K562 (cell line): Measurements from ENCODE around the gene CSK. TPM values are rescaled to one million over a fixed set of nuclear protein-coding genes. Genes with fewer than 3 reads are reported as not detected.
A peak's percentile ranks its signal among the peaks of the same experiment; 100 is the strongest.

Source experiments
- DEAF1 ChIP-seq: fragments of 450-650 bp; formaldehyde crosslinking; IDR thresholded peaks from 2 replicates; pipeline ENCODE4 v1.4.0; 2020; ENCODE audit warnings: mild to moderate bottlenecking, moderate library complexity
- GTF2F1 ChIP-seq: IDR thresholded peaks from 2 replicates; pipeline ENCODE4 v1.6.1; 2011; ENCODE audit warnings: low read depth, low read length, improper control_type of control experiment
- RBFOX2 ChIP-seq: fragments of 200-400 bp; formaldehyde crosslinking; IDR thresholded peaks from 2 replicates; pipeline ENCODE4 v1.6.1; 2017; ENCODE audit warnings: low read depth, mild to moderate bottlenecking, low read length, moderate library complexity
- RNF219 ChIP-seq: fragments of 250-450 bp; sonication (Bioruptor Pico); IDR thresholded peaks from 2 replicates; pipeline ENCODE4 v1.5.0; 2022; ENCODE audit warnings: mild to moderate bottlenecking
- TEAD1 ChIP-seq, 2 experiments: fragments of 450-650 bp in 1 of 2; sonication (generic) in 1 of 2; formaldehyde crosslinking; IDR thresholded peaks; 2 replicates each; pipeline versions ENCODE4 v1.4.0 to v1.8.0; 2020 to 2022; ENCODE audit warnings: mild to moderate bottlenecking in 2 of 2, missing genetic modification reagents in 1 of 2
- ZNF76 ChIP-seq: fragments of 250-450 bp; sonication (Bioruptor Pico); IDR thresholded peaks from 2 replicates; pipeline ENCODE4 v1.4.0; 2020; ENCODE audit warnings: mild to moderate bottlenecking, moderate library complexity, borderline replicate concordance
- polyA plus RNA-seq, 8 experiments: library from polyadenylated mRNA; depleted of rRNA in 4 of 8; stranded (reverse) in 5 of 8; unstranded in 3 of 8; fragments of >200 nt; fragmentation: Nextera tagmentation in 2 of 8; fragmentation: Illumina TruSeq in 1 of 8; extraction: Ambion mirVana in 2 of 8; extraction: Trizol in 1 of 8; gene quantifications; 2 replicates each; pipeline versions ENCODE4 v1.2.1 to v1.2.3, GENCODE V29; 2011 to 2014; ENCODE audit warnings: inconsistent platforms in 1 of 8, missing spikeins in 1 of 8
- total RNA-seq, 7 experiments: library from RNA; depleted of rRNA in 6 of 7; stranded (reverse); fragments of >200 nt in 6 of 7; fragmentation: Illumina TruSeq in 2 of 7; extraction: Trizol in 2 of 7; gene quantifications; 2 replicates each; pipeline versions ENCODE4 v1.2.1 to v1.2.3, GENCODE V29; 2011 to 2021; ENCODE audit warnings: low replicate concordance in 1 of 7
- TF ChIP-seq, protein P1 (sequence below): fragments of 200-800 bp; sonication (Bioruptor generic); IDR thresholded peaks from 2 replicates; pipeline ENCODE4 v1.6.1; 2017; ENCODE audit warnings: missing genetic modification characterization, missing compliant biosample characterization

The CSK gene
- total and polyA plus RNA-seq, 9 of the 15 experiments (the other 6 are each of a cell fraction or from before 2014, with no cell fraction given) = 1.5 to 112 (median 22.5) TPM

DNA sequence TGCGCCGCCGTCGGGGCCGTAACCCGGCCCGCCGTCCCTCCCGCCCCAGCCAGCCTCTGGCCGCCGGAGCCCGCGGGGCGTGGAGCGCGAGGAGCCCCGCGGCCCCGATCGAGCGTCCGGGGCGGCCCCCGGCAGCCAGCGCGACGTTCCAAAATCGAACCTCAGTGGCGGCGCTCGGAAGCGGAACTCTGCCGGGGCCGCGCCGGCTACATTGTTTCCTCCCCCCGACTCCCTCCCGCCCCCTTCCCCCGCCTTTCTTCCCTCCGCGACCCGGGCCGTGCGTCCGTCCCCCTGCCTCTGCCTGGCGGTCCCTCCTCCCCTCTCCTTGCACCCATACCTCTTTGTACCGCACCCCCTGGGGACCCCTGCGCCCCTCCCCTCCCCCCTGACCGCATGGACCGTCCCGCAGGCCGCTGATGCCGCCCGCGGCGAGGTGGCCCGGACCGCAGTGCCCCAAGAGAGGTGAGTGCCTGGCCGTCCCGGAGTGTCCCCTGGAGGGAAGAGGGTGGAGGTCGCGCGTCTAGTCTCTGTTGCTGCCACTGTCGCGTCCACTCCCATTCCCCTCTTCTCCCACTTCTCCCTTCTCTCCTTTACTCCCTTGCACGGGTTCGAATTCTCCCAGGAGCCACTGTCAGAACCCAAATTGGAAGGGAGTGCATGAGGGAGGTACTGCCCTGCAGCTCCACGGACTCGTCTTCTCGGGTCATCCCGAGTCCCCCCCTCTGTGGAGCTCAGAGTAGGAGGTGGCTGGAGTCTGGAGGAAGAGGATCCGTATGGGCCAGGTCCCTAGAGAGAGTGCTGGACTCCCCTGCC lies 585 bp downstream of the CSK start (continued):
- peak; percentile 8 for TF ChIP-seq RBFOX2
- TF ChIP-seq GTF2F1 = no peak
- TF ChIP-seq ZNF76 (CRISPR knock-in tag) = no peak
- no peak for TF ChIP-seq DEAF1
- TF ChIP-seq TEAD1 (CRISPR knock-in tag; IDR thresholded peaks at IDR 0.05) = 0 out of 4 replicates have a peak, but pooled peaks of 1 of the 2 experiments have one; percentile 31
- TF ChIP-seq, protein P1, sequence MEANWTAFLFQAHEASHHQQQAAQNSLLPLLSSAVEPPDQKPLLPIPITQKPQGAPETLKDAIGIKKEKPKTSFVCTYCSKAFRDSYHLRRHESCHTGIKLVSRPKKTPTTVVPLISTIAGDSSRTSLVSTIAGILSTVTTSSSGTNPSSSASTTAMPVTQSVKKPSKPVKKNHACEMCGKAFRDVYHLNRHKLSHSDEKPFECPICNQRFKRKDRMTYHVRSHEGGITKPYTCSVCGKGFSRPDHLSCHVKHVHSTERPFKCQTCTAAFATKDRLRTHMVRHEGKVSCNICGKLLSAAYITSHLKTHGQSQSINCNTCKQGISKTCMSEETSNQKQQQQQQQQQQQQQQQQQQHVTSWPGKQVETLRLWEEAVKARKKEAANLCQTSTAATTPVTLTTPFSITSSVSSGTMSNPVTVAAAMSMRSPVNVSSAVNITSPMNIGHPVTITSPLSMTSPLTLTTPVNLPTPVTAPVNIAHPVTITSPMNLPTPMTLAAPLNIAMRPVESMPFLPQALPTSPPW (CRISPR knock-in tag) = peak; percentile 85
- TF ChIP-seq RNF219 = no peak
